ENCODE results near the gene FBXL20. TPM values are rescaled to one million over a fixed set of nuclear protein-coding genes. Genes with fewer than 3 reads are reported as not detected.

The FBXL20 gene
- total RNA-seq, 4 donors from 2014 or later: 10.4 to 15.4 (median 13.1) TPM

DNA sequence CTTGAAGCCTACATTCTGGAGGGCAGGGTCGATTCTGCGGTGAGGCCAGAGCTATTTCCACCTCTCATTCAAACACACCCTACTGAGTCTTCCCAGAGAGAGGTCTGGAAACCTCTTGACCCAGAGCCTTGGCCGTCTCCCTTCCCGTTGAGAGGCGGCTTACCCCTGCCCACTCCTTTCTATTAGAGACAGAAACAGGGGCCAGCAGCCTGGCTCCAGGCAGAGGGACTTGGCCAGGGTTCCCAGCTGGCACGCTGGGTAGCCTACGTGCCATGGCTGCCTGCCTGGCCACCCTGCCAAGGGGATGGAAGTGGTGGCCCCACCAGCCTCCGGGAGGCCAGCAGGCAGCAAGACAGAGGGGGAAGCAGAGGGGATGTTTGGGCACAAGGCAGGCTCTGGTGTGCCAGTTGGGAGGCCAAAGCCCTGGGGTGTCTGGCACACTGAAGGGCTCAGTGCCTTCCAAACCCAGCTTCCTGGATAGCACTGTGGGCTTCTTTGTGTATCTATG, 181.7 kb downstream of the FBXL20 start:
- intact Hi-C loops (cut with DNase I; ENCODE audit: low total_unique reads) (no loop called here), in situ Hi-C loops (cut with MboI; ENCODE audit: low sequenced_read_pairs in 4 of 4) (no loop called here)
- TF ChIP-seq POLR2A (IDR thresholded peaks at IDR 0.05): no peak
- TF ChIP-seq, protein P1, sequence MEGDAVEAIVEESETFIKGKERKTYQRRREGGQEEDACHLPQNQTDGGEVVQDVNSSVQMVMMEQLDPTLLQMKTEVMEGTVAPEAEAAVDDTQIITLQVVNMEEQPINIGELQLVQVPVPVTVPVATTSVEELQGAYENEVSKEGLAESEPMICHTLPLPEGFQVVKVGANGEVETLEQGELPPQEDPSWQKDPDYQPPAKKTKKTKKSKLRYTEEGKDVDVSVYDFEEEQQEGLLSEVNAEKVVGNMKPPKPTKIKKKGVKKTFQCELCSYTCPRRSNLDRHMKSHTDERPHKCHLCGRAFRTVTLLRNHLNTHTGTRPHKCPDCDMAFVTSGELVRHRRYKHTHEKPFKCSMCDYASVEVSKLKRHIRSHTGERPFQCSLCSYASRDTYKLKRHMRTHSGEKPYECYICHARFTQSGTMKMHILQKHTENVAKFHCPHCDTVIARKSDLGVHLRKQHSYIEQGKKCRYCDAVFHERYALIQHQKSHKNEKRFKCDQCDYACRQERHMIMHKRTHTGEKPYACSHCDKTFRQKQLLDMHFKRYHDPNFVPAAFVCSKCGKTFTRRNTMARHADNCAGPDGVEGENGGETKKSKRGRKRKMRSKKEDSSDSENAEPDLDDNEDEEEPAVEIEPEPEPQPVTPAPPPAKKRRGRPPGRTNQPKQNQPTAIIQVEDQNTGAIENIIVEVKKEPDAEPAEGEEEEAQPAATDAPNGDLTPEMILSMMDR (IDR thresholded peaks at IDR 0.05 in 4 of 5, conservative IDR thresholded peaks at IDR 0.05 in 1 of 5): no peak
- peak; percentile 27 to 42 for ATAC-seq
- no peak for DNase-seq
- Histone ChIP-seq H3K27ac (peak overlapping the region; percentile 59 to 72 (median 65)), H3K36me3 (no peaks in the 10 kb centered on the region), H3K27me3 (peaks cover 0 to 5% (median 1%) of the 10 kb centered on the region in 3 donors), H3K4me3 (no peak overlapping the region), H3K9me3 (no peaks in the 10 kb centered on the region), H3K4me1 (peaks cover 12 to 13% of the 10 kb centered on the region in 2 donors)

DNA sequence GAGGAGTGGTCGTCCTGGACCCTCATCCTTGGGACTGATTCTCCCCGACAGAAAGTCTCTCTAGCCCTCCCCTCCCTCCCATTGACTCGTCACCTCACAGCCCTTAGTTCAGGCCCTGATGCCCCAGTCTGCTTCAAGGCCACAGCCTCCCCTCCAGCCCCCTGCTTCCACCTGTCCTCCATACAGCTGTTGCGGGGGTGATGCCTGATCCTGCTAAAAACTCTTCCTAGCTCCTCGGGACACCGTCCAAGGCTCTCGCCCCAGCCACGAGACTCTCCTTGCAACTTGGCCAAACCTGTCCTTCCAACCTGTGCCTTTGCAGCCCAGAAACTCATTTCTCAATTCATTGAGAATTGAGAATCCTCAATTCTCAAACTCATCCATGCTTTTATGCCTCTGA, 182.5 kb downstream of the FBXL20 start:
- no peak for TF ChIP-seq POLR2A (IDR thresholded peaks at IDR 0.05)
- in situ Hi-C loops (cut with MboI; ENCODE audit: low sequenced_read_pairs in 4 of 4): no loop called here

DNA sequence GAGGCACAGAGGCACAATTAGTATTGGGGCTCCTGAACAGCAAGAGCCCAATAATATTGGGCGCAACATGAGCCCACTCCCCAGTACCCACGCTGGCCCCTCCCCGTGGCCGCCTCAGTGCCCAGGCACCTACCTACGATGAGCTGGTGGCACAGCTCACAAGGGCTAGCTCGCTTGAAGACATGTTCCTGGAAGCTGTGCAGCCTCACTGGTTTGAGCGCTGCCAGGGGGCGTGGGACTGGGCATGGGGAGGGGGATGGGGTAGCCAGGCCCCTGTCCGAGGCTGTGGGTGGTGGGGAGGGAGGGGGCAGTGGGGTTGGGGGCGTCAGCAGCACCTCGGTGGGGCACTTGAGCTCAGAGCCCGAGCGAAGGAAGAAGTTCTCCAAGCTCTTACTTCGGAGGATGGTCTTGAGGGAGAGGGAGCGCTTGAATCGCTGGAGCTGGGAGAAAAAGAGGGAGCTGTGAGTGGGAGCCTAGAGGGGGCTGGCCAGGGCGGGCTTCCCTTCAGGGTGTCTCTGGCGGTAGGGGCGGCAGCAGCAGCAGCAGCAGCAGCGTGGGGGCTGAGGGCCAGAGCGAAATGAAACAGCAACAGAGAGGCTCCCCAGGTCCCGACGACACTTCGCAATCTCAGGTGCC, 183.6 kb downstream of the FBXL20 start:
- peaks cover 12 to 13% of the 10 kb centered on the region in 2 donors for H3K4me1 ChIP-seq

More for the DNA sequence above, 182.5 kb downstream of the FBXL20 start:
- peaks cover 12 to 13% of the 10 kb centered on the region in 2 donors for H3K4me1 ChIP-seq
- H3K27me3 ChIP-seq: no peaks in the 10 kb centered on the region
- H3K27ac ChIP-seq: peak overlapping the region in 1 of 4 donors; percentile 59
- no peaks in the 10 kb centered on the region for H3K9me3 ChIP-seq
- ATAC-seq: peak; percentile 27 to 45
- H3K4me3 ChIP-seq: no peak overlapping the region
- no peak for DNase-seq
- no peaks in the 10 kb centered on the region for H3K36me3 ChIP-seq
- intact Hi-C loops (cut with DNase I; ENCODE audit: low total_unique reads): no loop called here

DNA sequence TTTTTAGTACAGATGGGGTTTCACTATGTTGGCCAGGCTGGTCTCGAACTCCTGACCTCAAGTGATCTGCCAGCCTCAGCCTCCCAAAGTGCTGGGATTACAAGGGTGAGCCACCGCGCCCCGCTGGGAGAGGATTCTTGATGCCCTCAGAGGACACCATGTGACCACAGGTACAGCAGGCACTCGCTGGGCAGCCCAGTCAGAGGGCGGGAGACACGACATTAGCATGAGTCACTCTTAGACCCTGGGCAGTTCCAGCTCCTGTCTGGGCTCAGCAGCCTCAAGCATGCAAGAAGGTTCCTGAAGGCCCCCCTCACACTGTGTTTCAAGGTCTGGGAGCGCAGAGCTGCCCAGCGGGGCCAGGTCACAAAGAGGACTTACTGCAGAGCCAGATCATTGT, 187.6 kb downstream of the FBXL20 start:
- Histone ChIP-seq H3K9me3 (no peaks in the 10 kb centered on the region), H3K4me1 (peaks cover 17% of the 10 kb centered on the region in 2 donors), H3K27me3 (no peaks in the 10 kb centered on the region), H3K4me3 (no peak overlapping the region), H3K36me3 (no peaks in the 10 kb centered on the region), H3K27ac (no peak overlapping the region)
- intact Hi-C loops (cut with DNase I; ENCODE audit: low total_unique reads) (loop anchor here (2.0 kb wide), 1 partner anchor 13 kb away; no protein-coding TSS in a partner anchor), in situ Hi-C loops (cut with MboI; ENCODE audit: low sequenced_read_pairs in 4 of 4) (no loop called here)
- TF ChIP-seq, protein P1 (IDR thresholded peaks at IDR 0.05 in 4 of 5, conservative IDR thresholded peaks at IDR 0.05 in 1 of 5): no peak
- TF ChIP-seq POLR2A (IDR thresholded peaks at IDR 0.05): no peak
- no peak for ATAC-seq
- DNase-seq: peak in 1 of 2 donors; percentile 56

More for the DNA sequence above, 183.6 kb downstream of the FBXL20 start:
- H3K36me3 ChIP-seq: no peaks in the 10 kb centered on the region
- no peaks in the 10 kb centered on the region for H3K27me3 ChIP-seq
- H3K4me3 ChIP-seq: no peak overlapping the region
- TF ChIP-seq POLR2A (IDR thresholded peaks at IDR 0.05): no peak
- TF ChIP-seq, protein P1 (IDR thresholded peaks at IDR 0.05 in 4 of 5, conservative IDR thresholded peaks at IDR 0.05 in 1 of 5): no peak
- intact Hi-C loops (cut with DNase I; ENCODE audit: low total_unique reads): no loop called here
- DNase-seq (no peak), ATAC-seq (no peak)
- in situ Hi-C loops (cut with MboI; ENCODE audit: low sequenced_read_pairs in 4 of 4): no loop called here
- H3K27ac ChIP-seq: no peak overlapping the region
- no peaks in the 10 kb centered on the region for H3K9me3 ChIP-seq

DNA sequence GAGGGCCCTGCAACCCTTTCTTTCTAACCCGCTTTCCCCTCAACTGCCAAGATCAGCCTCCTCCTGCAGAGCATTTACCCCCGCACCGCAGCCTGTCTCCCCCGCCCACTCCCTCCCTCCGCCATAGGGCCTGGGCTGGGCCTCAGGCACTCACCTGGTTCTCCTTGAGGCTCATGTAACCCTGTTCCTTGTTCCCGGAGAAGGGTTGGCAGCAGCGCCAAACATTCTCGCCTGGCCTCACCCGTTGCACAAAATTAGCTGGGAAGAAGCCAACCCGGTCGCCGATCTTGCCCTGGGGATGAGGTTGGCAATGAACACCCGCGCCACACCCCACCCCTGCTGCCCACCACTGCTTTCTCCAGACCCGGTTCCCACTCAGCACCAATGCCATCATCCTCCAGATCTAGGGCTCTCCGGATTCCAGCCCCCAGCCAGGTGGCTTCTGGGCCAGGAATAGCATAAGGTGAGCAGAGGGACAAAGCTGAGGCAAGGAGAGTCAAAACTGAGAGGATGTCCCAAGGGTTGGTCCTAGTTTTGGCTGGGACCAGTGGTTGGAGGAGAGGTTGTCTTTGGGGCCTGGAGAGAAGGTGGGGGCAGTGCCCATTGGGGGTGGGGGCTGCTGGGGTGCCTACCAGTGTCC, 188.5 kb downstream of the FBXL20 start:
- ATAC-seq (no peak), DNase-seq (peak in 1 of 2 donors; percentile 51)
- H3K4me3 ChIP-seq: no peak overlapping the region
- peak overlapping the region in 1 of 4 donors; percentile 22 for H3K27ac ChIP-seq
- no peaks in the 10 kb centered on the region for H3K27me3 ChIP-seq
- peaks cover 21 to 26% of the 10 kb centered on the region in 2 donors for H3K4me1 ChIP-seq
- in situ Hi-C loops (cut with MboI; ENCODE audit: low sequenced_read_pairs in 4 of 4): no loop called here
- no peaks in the 10 kb centered on the region for H3K9me3 ChIP-seq
- TF ChIP-seq, protein P1 (IDR thresholded peaks at IDR 0.05 in 4 of 5, conservative IDR thresholded peaks at IDR 0.05 in 1 of 5): no peak
- TF ChIP-seq POLR2A (IDR thresholded peaks at IDR 0.05): no peak
- H3K36me3 ChIP-seq: no peaks in the 10 kb centered on the region
- intact Hi-C loops (cut with DNase I; ENCODE audit: low total_unique reads): loop anchor here (2.0 kb wide), 1 partner anchor 14 kb away; no protein-coding TSS in a partner anchor
